HCT116 (cell line): ENCODE data around the gene CYP24A1.

Experiments used
- CTCF ChIP-seq, 3 experiments: fragments of 200-600 bp in 1 of 3; sonication (generic) in 1 of 3; IDR thresholded peaks in 2 of 3; conservative IDR thresholded peaks in 1 of 3; 2 replicates each; pipeline ENCODE4 v1.5.1; 2012 to 2017; ENCODE audit warnings: low read depth in 2 of 3, low read length in 2 of 3, antibody characterized with exemption in 1 of 3, borderline replicate concordance in 1 of 3, control low read depth in 1 of 3, mild to moderate bottlenecking in 1 of 3, mixed read lengths in 1 of 3, mixed run types in 1 of 3, moderate library complexity in 1 of 3; ENCODE audit not compliant: insufficient read depth in 1 of 3
- EZH2phosphoT487 ChIP-seq: fragments of 200-600 bp; IDR thresholded peaks from 2 replicates; pipeline ENCODE4 v1.6.1; 2018; ENCODE audit warnings: antibody characterized with exemption, borderline replicate concordance
- POLR2AphosphoS5 ChIP-seq: IDR thresholded peaks from 2 replicates; pipeline ENCODE4 v1.6.1; 2011; ENCODE audit warnings: mild to moderate bottlenecking, low read depth, low read length, moderate library complexity

- no peak for TF ChIP-seq CTCF (IDR thresholded peaks at IDR 0.05 in 2 of 3, conservative IDR thresholded peaks at IDR 0.05 in 1 of 3; ENCODE audit: borderline replicate concordance in 1 of 3, insufficient read depth in 1 of 3, low read depth in 2 of 3, low read length in 2 of 3)
- TF ChIP-seq POLR2AphosphoS5 = no peak
- TF ChIP-seq EZH2phosphoT487 = no peak
Observed at GRCh38 chr20:54108817-54109216, 65.0 kb downstream of the CYP24A1 start.
